ENCODE results near the gene SYCN. TPM values are rescaled to one million over a fixed set of nuclear protein-coding genes. Genes with fewer than 3 reads are reported as not detected.
A peak's percentile ranks its signal among the peaks of the same experiment; 100 is the strongest.

The SYCN gene
- polyA plus RNA-seq, 3 donors: not detected

- Histone ChIP-seq H3K79me2 (ENCODE audit: insufficient read depth, low read length) (no peaks in the 10 kb centered on the region), H3K27me3 (ENCODE audit: control insufficient read depth in 2 of 2, insufficient read depth in 2 of 2, low read length in 2 of 2) (no peaks in the 10 kb centered on the region), H3K9me3 (replicated peaks in 1 of 2; ENCODE audit: control insufficient read depth in 1 of 2, insufficient read depth in 1 of 2, low read length in 2 of 2) (no peaks in the 10 kb centered on the region), H3K27ac (ENCODE audit: low read depth in 1 of 2, low read length in 2 of 2) (no peak overlapping the region), H4K20me1 (ENCODE audit: insufficient read depth, low read length) (no peaks in the 10 kb centered on the region), H3K4me2 (replicated peaks; ENCODE audit: extremely low read depth, low read length, poor library complexity, severe bottlenecking) (no peak overlapping the region), H3K36me3 (replicated peaks in 1 of 2; ENCODE audit: control insufficient read depth in 1 of 2, insufficient read depth in 2 of 2, low read length in 2 of 2) (no peaks in the 10 kb centered on the region), H2AFZ (ENCODE audit: insufficient read depth, low read depth, low read length, poor library complexity, severe bottlenecking) (peak overlapping the region; percentile 41), H3K4me3 (replicated peaks in 1 of 3; ENCODE audit: low read depth in 2 of 3, low read length in 3 of 3) (no peak overlapping the region), H3K9ac (ENCODE audit: insufficient read depth, low read length, poor library complexity, severe bottlenecking) (peak overlapping the region; percentile 15), H3K4me1 (ENCODE audit: control insufficient read depth in 1 of 2, insufficient read depth in 2 of 2, low read length in 2 of 2) (no peaks in the 10 kb centered on the region)
- Mint-ChIP-seq H3K27ac (no peak overlapping the region), H3K36me3 (no peaks in the 10 kb centered on the region), H3K27me3 (ENCODE audit: low read depth in 3 of 3) (peaks cover 2 to 7% (median 4%) of the 10 kb centered on the region in 3 donors), H3K4me1 (peaks cover 5% of the 10 kb centered on the region), H3K4me3 (peak overlapping the region; percentile 56 to 64), H3K9me3 (no peaks in the 10 kb centered on the region)
- 24% methylated on average over 19 of the region's 22 CpGs for WGBS (ENCODE audit: insufficient coverage)
- DNase-seq: no peak
- TF ChIP-seq CTCF (IDR thresholded peaks at IDR 0.05): no peak
- intact Hi-C loops (cut with micrococcal nuclease): no loop called here
These were observed 33.4 kb upstream of the SYCN start for GRCh38 chr19:39237200-39238184.

- H3K4me2 ChIP-seq (replicated peaks; ENCODE audit: extremely low read depth, low read length, poor library complexity, severe bottlenecking): no peak overlapping the region
- no peak for DNase-seq
- Mint-ChIP-seq H3K4me3 (no peak overlapping the region), H3K36me3 (no peaks in the 10 kb centered on the region), H3K4me1 (peaks cover 5% of the 10 kb centered on the region), H3K27ac (no peak overlapping the region), H3K27me3 (ENCODE audit: low read depth in 3 of 3) (peaks cover 2 to 11% (median 4%) of the 10 kb centered on the region in 3 donors), H3K9me3 (no peaks in the 10 kb centered on the region)
- no peaks in the 10 kb centered on the region for H3K79me2 ChIP-seq (ENCODE audit: insufficient read depth, low read length)
- H3K27ac ChIP-seq (ENCODE audit: low read depth in 1 of 2, low read length in 2 of 2): no peak overlapping the region
- no peaks in the 10 kb centered on the region for H4K20me1 ChIP-seq (ENCODE audit: insufficient read depth, low read length)
- WGBS (ENCODE audit: insufficient coverage): 94% methylated on average over 5 of the region's 12 CpGs
- no peak overlapping the region for H3K9ac ChIP-seq (ENCODE audit: insufficient read depth, low read length, poor library complexity, severe bottlenecking)
- TF ChIP-seq CTCF (IDR thresholded peaks at IDR 0.05): no peak
- H3K27me3 ChIP-seq (ENCODE audit: control insufficient read depth in 2 of 2, insufficient read depth in 2 of 2, low read length in 2 of 2): no peaks in the 10 kb centered on the region
- intact Hi-C loops (cut with micrococcal nuclease): no loop called here
- no peaks in the 10 kb centered on the region for H3K36me3 ChIP-seq (replicated peaks in 1 of 2; ENCODE audit: control insufficient read depth in 1 of 2, insufficient read depth in 2 of 2, low read length in 2 of 2)
- H3K4me3 ChIP-seq (replicated peaks in 1 of 3; ENCODE audit: low read depth in 2 of 3, low read length in 3 of 3): no peak overlapping the region
- no peaks in the 10 kb centered on the region for H3K9me3 ChIP-seq (replicated peaks in 1 of 2; ENCODE audit: control insufficient read depth in 1 of 2, insufficient read depth in 1 of 2, low read length in 2 of 2)
- no peaks in the 10 kb centered on the region for H3K4me1 ChIP-seq (ENCODE audit: control insufficient read depth in 1 of 2, insufficient read depth in 2 of 2, low read length in 2 of 2)
- H2AFZ ChIP-seq (ENCODE audit: insufficient read depth, low read depth, low read length, poor library complexity, severe bottlenecking): no peak overlapping the region
These were observed 32.5 kb upstream of the SYCN start for GRCh38 chr19:39236527-39236926.
